Mesenteric fat pad (tissue), 1 donor: ENCODE data around the gene MED26. TPM values are rescaled to one million over a fixed set of nuclear protein-coding genes. Genes with fewer than 3 reads are reported as not detected.

ENCODE experiments used
- DNase-seq: peaks from one replicate; pipeline ENCODE4 v3.0.0-alpha.2; 2020; ENCODE audit warnings: low spot score
- total RNA-seq: library from RNA; stranded (reverse); fragmentation: NEBNext Ultra II Directional; extraction: Animal tissue kit (Norgen Biotek cat#: 25700); gene quantifications from one replicate; pipeline ENCODE4 v1.2.1, GENCODE V29; 2021
- donor health status: DM: yes; HTN: yes; CAD: no.

The MED26 gene
- total RNA-seq, 1 donor from 2014 or later, result 12.7 TPM

DNA sequence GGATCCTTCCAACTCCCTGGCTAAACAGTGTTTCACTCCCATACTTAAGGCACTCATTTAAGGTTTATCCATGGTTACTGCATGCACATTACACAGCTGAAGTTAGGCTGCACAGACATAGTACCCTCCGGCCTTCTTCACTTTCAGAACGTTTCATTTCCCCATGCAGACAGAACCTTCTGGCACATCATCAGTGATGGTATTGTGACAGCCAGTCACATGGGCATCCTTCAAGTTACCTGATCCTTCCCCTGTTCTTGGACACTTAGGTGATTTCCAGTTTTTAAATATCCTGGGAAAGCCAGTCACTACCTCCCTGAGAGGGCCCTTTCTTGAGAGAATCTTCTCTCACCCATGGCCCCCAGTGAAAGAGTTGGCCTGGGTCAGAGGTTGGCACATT lies 22.8 kb upstream of the MED26 start:
- no peak for DNase-seq

- DNase-seq, result no peak
Observed at GRCh38 chr19:16649734-16650133, 21.7 kb upstream of the MED26 start.

DNA sequence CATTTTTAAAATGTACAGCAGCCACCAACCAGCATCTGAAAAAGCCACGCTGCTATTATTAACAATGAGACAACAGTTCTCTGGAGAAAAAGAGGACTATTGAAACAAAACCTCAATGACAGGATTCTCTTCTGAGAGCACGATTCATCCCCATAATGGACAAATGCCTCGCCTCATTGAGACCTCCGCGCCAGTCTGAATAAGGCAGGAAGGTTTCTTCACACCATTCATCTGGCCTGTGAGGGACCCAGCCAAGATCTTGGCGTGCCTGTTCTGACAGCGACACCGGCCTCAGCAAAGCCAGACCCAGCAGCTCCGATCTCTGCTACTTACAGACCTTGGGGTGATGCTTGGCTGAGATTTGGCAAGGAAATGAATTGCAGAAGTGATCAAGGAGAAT lies 17.1 kb upstream of the MED26 start:
- no peak for DNase-seq

GRCh38 chr19:16641695-16642094 lies 13.7 kb upstream of the MED26 start:
- no peak for DNase-seq

DNA sequence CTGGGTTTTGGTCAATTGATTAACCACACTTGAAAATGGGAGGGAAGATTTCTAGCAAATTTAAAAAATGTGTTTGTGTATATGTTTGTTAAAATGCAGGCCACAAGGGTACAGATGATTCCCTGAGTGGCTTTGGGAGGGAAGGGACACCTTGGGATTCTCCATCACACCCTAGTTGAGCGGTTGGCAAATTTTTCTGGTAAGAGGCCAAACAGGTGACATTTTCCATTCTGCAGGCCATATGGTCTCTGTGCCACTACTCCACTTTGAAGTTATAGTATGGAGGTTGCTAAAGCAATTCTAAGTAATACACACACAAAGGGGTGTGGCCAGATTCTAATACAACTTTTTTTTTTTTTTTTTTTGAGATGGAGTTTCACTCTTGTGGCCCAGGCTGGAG lies 12.9 kb upstream of the MED26 start:
- no peak for DNase-seq

DNA sequence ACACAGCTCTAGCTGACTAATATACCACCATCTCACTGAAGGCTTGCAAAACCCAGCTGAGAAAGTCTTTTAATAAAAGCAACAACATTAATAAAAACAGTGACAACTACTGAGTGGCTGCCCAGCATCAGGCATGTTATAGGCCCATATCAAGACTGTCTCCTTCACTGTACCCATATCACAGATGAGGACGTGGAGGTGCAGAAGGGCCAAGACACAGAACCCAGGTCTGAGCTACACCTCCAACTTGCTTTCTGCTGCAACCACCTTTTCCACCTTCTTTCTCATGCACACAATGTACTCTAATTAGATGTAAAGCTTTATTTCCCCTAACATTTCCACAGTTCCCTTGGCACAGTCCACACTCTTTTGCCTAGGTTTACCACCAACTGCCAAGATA lies 10.7 kb upstream of the MED26 start:
- no peak for DNase-seq

GRCh38 chr19:16637535-16637934 lies 9.5 kb upstream of the MED26 start:
- no peak for DNase-seq

- no peak for DNase-seq
Observed at GRCh38 chr19:16631465-16631864, 3.5 kb upstream of the MED26 start.

DNA sequence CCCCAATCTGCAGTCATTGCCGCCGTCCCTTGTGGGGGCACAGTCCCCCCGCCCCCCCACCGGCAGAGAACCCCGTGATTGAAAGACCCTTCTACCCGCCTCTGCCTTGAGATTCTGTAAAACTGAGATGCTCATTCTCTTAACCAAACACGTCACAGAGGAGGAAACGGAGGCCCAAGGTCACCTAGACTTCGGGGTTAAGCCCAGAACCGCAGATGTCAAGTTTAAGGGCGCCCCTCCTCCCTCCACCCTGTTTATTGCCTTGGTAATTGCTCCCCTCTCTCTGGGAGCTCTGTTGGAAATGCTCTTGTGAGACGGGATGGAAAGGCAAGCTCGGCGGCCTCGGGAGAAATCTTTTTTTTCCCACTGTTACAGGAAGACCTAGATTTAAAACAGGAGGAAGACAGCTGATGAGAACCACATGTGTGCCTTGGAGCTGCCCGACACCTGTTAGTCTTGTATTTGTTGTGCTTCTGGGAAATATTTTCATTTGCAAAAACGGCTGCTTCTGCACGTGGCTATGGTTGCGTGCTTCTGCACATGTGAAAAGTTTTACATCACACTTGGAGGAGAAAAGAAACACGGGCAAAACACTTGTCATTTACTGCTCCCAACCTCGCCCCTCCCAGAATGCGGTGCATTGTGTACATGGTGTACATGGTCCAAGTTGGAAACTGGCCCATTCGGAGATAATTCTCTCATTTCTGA lies 1.1 kb upstream of the MED26 start:
- no peak for DNase-seq

GRCh38 chr19:16627928-16628182 lies 149 bp downstream of the MED26 start:
- DNase-seq, result no peak

DNA sequence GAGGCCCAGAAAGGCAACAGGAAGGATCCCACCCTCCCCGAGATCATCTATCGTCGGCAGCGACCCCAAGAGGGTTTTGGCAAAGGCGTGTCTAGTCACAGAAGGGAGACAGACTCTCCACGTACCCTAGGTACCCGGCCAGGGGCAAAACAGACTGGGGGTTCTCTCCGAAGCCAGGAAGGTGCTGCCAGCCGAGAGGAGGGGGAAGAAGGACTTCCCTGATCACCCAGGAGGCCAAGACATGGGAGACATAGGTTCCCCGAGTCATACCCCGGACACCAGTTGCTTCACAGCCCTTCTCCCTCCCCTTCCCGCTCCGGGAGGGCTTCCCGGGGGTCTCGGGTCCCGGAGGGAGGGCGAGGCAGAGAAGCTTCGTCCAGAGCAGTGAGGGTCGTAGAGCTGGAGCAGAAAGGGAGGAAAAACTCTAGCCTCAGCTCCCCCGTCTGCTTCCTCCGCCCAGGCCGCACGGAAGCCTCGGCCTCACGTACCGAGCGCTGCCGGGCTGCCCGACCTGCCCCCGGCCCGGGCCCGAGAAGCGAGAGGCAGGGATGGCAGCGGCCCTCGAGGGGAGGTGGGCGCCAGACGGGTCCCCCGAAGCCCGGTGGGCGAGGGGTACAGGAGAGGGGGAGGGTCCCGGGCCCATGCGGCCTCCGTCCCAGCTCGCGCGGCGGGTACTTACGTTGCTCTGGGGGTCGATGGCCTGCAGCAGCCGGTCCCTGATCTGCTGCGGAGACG lies 644 bp downstream of the MED26 start:
- DNase-seq, result no peak

DNA sequence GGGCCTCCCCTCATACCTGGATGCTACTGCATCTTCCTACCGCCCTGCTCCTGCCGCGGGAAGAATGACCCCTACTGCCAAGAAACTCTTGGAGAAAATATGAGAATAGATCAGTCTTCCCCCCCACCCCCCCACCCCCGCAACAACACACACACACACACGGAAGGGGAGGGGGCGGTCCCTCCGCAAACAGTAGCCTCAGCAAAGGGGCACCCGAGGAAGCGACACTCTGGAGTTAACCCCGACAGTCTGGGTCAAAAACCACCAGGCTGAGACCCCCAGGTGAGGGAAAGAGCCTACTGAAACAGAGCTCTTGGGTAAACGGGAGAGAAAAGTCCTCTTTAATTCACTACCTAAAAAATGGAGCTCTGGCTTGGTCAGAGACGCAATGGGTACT lies 1.2 kb downstream of the MED26 start:
- no peak for DNase-seq

GRCh38 chr19:16625163-16625958 lies 2.6 kb downstream of the MED26 start:
- DNase-seq, result no peak

GRCh38 chr19:16624236-16624635 lies 3.8 kb downstream of the MED26 start:
- no peak for DNase-seq

DNA sequence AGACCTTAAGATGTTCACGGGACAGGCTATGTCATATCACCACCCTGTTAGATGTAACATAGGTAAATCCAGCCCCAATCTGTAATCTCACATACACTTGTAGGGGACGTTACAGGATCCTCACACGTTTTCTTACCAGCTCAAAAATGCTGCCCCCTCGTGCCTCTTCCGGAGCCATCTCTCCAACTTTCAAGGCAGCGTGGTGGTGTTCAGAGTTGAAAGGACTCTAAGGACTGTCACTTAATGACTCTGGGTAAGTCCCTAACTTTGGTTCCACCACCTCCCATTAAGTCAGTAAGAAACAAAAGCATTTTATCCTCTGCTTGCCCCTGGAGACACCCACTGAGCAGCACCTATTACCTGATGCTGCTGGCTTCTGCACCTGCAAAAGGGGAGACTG lies 4.4 kb downstream of the MED26 start:
- no peak for DNase-seq

DNA sequence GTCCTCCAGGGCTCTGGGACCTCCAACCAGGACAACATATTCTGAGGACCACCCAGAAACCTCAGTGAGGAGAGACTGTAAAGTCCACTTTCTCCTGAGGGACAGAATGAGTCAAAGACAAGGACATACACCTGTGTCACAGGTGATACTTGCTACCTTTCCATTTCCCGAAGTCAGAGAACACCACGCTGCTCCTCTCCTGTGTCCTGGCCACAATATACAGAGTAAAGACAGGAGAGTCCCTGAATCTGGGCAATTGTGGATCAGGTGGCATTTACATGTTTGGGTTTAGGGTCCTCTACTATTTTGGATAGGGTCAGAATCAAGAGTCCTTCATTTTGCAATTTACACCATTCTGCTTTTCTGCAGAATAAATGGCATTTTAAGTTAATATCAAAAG lies 4.9 kb downstream of the MED26 start:
- no peak for DNase-seq

DNA sequence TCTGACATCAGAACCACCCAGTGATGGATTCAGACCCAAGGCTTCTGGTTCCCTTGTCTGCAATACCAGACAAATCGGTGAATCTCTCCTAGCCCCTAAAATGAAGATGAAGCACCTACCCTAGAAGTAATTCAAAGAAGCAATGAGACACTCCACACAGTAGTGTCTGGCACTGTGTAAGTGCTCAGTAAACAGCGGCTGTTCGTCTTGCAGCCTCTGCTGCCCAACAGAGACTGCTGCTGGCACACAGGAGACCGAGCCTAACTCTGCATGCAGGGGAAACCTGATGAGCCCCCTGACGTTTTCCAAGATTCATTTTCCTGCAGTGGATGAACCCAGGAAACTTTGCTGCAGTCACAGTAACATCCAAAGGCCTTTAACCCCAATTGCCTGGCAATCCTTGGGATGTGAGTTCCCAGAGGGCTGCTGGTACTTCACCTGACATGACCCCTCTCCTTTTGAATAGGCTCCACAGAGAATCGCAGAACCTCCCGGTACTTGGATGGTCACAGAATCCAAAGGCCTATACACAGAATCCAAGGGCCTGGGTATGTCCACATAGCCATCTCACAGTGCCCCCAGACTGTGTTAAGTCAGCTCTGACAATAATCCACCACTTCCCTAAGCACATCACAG lies 6.7 kb downstream of the MED26 start:
- no peak for DNase-seq

- no peak for DNase-seq
Observed at GRCh38 chr19:16620584-16620983, 7.4 kb downstream of the MED26 start.

DNA sequence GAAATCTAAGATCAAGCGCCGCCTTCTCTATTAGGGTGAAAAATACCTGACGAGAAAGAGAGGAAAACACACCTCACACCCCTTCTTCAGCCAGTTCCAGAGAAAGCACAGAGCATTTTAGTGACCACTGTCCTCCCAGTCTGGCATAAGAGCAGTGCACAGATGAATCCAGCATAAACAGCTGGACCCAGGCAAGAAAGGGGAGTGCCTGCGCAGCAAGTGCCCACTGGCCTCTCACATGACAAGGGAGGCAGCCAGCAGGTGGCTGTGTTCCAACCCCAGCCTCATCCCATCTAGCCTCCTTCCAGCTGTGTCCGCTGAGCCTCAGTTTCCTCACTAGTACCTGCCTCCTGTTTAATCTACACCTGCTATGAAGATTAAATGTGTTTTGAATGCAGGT lies 8.0 kb downstream of the MED26 start:
- DNase-seq, result no peak

DNA sequence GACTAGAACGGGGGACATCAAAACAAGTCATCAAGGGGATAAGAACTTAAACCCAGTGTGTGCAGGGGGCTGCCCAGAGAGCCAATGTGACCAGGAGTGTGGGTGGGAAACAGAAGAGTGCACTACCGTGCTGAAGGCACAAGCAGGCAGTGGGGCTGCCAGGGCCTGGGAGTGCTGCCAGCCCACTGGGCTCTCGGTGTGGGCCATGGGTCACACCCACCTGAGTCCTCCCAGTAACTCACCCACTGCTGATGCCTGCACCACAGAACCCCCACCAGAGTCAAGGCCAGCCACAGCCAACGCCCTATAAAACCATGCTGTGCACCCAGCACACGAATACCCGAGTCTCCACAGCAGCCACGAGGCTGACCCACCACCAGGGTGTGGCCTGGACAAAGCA lies 8.5 kb downstream of the MED26 start:
- no peak for DNase-seq

DNA sequence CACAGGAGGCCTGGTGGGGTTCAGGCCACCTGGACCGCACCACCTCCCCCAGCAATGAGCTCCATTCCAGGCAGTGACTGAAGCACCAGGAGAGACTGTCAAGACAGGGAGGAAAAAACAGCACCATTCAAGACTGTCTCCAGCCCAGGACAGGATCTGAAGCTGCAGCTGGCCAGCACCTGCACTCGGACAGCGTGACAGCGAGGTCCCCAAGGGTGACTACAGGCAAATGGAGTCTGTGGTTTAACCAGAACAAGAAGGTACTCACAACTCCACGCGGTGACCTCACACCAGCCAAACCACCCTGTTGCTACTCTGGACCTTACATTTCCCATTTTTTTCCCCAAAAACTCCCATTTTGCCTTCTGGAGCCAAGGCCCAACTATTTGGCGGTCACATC lies 9.8 kb downstream of the MED26 start:
- DNase-seq, result no peak

GRCh38 chr19:16615808-16616207 lies 12.2 kb downstream of the MED26 start:
- no peak for DNase-seq
